WTC11 (cell line): ENCODE results near the gene OSBPL10. TPM values are rescaled to one million over a fixed set of nuclear protein-coding genes. Genes with fewer than 3 reads are reported as not detected.
"Not testable (repeated sequence)": the region's sequence is repeated elsewhere in the genome, so short reads cannot be mapped to it uniquely, and the experiment has no call there.

ENCODE experiments used
- ATAC-seq: fragments of 200-7000 bp; cut with Tn5 transposase; 2 replicates; pipeline ENCODE4 v1.10.0; 2021; ENCODE audit warnings: mild to moderate bottlenecking, moderate library complexity
- CTCF ChIA-PET: fragments of 300-600 bp; sonication (Branson Sonifier 250); formaldehyde crosslinking; loops from one replicate; lab custom pipeline; 2021; ENCODE audit warnings: antibody characterized with exemption; lab: Charles Lee
- POLR2A ChIA-PET: fragments of 350-600 bp; sonication (Branson Sonifier 250); formaldehyde crosslinking; loops from one replicate; lab custom pipeline; 2021; ENCODE audit warnings: antibody characterized with exemption; lab: Charles Lee
- DNase-seq: peaks from one replicate; pipeline ENCODE4 v3.0.0; 2021; ENCODE audit warnings: low spot score
- H3K27ac Mint-ChIP-seq: 2 replicates; pipeline ENCODE4 v1.8.0; 2021; ENCODE audit warnings: mixed read lengths
- H3K27me3 Mint-ChIP-seq: 2 replicates; pipeline ENCODE4 v1.8.0; 2021; ENCODE audit warnings: low read depth, mild to moderate bottlenecking, moderate library complexity, mixed read lengths
- H3K36me3 Mint-ChIP-seq: 2 replicates; pipeline ENCODE4 v1.8.0; 2021; ENCODE audit warnings: mixed read lengths
- H3K4me1 Mint-ChIP-seq: 2 replicates; pipeline ENCODE4 v1.8.0; 2022; ENCODE audit warnings: mixed read lengths
- H3K4me3 Mint-ChIP-seq: 2 replicates; pipeline ENCODE4 v1.8.0; 2021; ENCODE audit warnings: mild to moderate bottlenecking, moderate library complexity, mixed read lengths
- H3K9me3 Mint-ChIP-seq: 2 replicates; pipeline ENCODE4 v1.8.0; 2021; ENCODE audit warnings: mixed read lengths
- ATF1 ChIP-seq: sonication (generic); formaldehyde crosslinking; IDR thresholded peaks from 2 replicates; pipeline ENCODE4 v1.8.1; 2023; ENCODE audit warnings: mild to moderate bottlenecking, moderate library complexity, missing genetic modification reagents
- CBFB ChIP-seq: sonication (generic); formaldehyde crosslinking; IDR thresholded peaks from 2 replicates; pipeline ENCODE4 v1.8.1; 2022; ENCODE audit warnings: mild to moderate bottlenecking, low read depth, missing genetic modification reagents
- CREB1 ChIP-seq: sonication (generic); formaldehyde crosslinking; IDR thresholded peaks from 2 replicates; pipeline ENCODE4 v1.8.0; 2023; ENCODE audit warnings: mild to moderate bottlenecking, missing genetic modification reagents
- E2F4 ChIP-seq: sonication (generic); formaldehyde crosslinking; IDR thresholded peaks from 2 replicates; pipeline ENCODE4 v1.8.1; 2022; ENCODE audit warnings: low read depth, mild to moderate bottlenecking, moderate library complexity, missing genetic modification reagents, borderline replicate concordance
- ESRRA ChIP-seq: sonication (generic); formaldehyde crosslinking; IDR thresholded peaks from 2 replicates; pipeline ENCODE4 v1.8.1; 2022; ENCODE audit warnings: mild to moderate bottlenecking, missing genetic modification reagents, borderline replicate concordance
- FOXP1 ChIP-seq: sonication (generic); formaldehyde crosslinking; IDR thresholded peaks from 2 replicates; pipeline ENCODE4 v1.8.0; 2022; ENCODE audit warnings: missing genetic modification reagents, mild to moderate bottlenecking, moderate library complexity, borderline replicate concordance
- GRHL2 ChIP-seq: fragments of 250-450 bp; sonication (Bioruptor Pico); IDR thresholded peaks from 2 replicates; pipeline ENCODE4 v1.8.0; 2022; ENCODE audit warnings: mild to moderate bottlenecking, moderate library complexity; ENCODE audit not compliant: insufficient replicate concordance, severe bottlenecking
- GTF2I ChIP-seq: fragments of 250-450 bp; sonication (Bioruptor Pico); conservative IDR thresholded peaks from 2 replicates; pipeline ENCODE4 v1.4.0; 2021; ENCODE audit warnings: mild to moderate bottlenecking
- HMGA2 ChIP-seq: fragments of 250-450 bp; sonication (Bioruptor Pico); IDR thresholded peaks from 2 replicates; pipeline ENCODE4 v1.4.0; 2021; ENCODE audit warnings: mild to moderate bottlenecking, moderate library complexity
- HMGXB4 ChIP-seq: sonication (generic); formaldehyde crosslinking; IDR thresholded peaks from 2 replicates; pipeline ENCODE4 v1.8.1; 2023; ENCODE audit warnings: mild to moderate bottlenecking, moderate library complexity, missing genetic modification reagents
- IRF2 ChIP-seq: sonication (generic); formaldehyde crosslinking; IDR thresholded peaks from 2 replicates; pipeline ENCODE4 v1.8.0; 2022; ENCODE audit warnings: low read depth, missing genetic modification reagents, borderline replicate concordance
- MXD4 ChIP-seq: fragments of 250-450 bp; sonication (Bioruptor Pico); IDR thresholded peaks from 2 replicates; pipeline ENCODE4 v1.8.0; 2021; ENCODE audit warnings: mild to moderate bottlenecking, moderate library complexity, borderline replicate concordance
- MYBL2 ChIP-seq: sonication (generic); formaldehyde crosslinking; IDR thresholded peaks from 2 replicates; pipeline ENCODE4 v1.8.1; 2023; ENCODE audit warnings: mild to moderate bottlenecking, moderate library complexity, missing genetic modification reagents
- RORB ChIP-seq: fragments of 250-450 bp; sonication (Bioruptor Pico); IDR thresholded peaks from 2 replicates; pipeline ENCODE4 v1.9.0; 2021; ENCODE audit warnings: mild to moderate bottlenecking
- SMAD3 ChIP-seq: sonication (generic); formaldehyde crosslinking; IDR thresholded peaks from 2 replicates; pipeline ENCODE4 v1.8.0; 2022; ENCODE audit warnings: missing genetic modification reagents, mild to moderate bottlenecking, borderline replicate concordance
- SOX15 ChIP-seq: fragments of 250-450 bp; sonication (Bioruptor Pico); IDR thresholded peaks from 2 replicates; pipeline ENCODE4 v1.9.0; 2021; ENCODE audit warnings: mild to moderate bottlenecking
- USF2 ChIP-seq: sonication (generic); formaldehyde crosslinking; IDR thresholded peaks from 2 replicates; pipeline ENCODE4 v1.8.1; 2023; ENCODE audit warnings: mild to moderate bottlenecking, missing genetic modification reagents, moderate library complexity
- ZNF138 ChIP-seq: sonication (generic); formaldehyde crosslinking; conservative IDR thresholded peaks from 2 replicates; pipeline ENCODE4 v1.8.1; 2022; ENCODE audit warnings: mild to moderate bottlenecking, moderate library complexity, missing genetic modification reagents
- ZNF416 ChIP-seq: fragments of 250-450 bp; sonication (Bioruptor Pico); IDR thresholded peaks from 2 replicates; pipeline ENCODE4 v1.9.0; 2021; ENCODE audit warnings: mild to moderate bottlenecking, inconsistent platforms
- ZSCAN18 ChIP-seq: fragments of 250-450 bp; sonication (Bioruptor Pico); IDR thresholded peaks from 2 replicates; pipeline ENCODE4 v2.1.2; 2022; ENCODE audit warnings: mild to moderate bottlenecking, moderate library complexity
- total RNA-seq: library from RNA; stranded (reverse); gene quantifications from 3 replicates; pipeline ENCODE4 v1.2.3, GENCODE V29; 2021

OSBPL10 gene
- total RNA-seq, 1 experiment from 2014 or later: 84.1 TPM

- ATAC-seq: no peak
- DNase-seq: no peak
- ChIA-PET POLR2A (interaction anchor here (0.8 kb wide), 1 partner anchor 24 kb away, joined by 3 read pairs; no protein-coding TSS in a partner anchor), CTCF (no interaction called here)
- Mint-ChIP-seq H3K4me3 (no peak overlapping the region), H3K9me3 (no peaks in the 10 kb centered on the region), H3K36me3 (peaks cover 17% of the 10 kb centered on the region), H3K27ac (no peak overlapping the region), H3K27me3 (no peaks in the 10 kb centered on the region), H3K4me1 (peaks cover 21% of the 10 kb centered on the region)
- no peak for TF ChIP-seq USF2 (CRISPR knock-in tag)
- TF ChIP-seq ZNF416 (CRISPR knock-in tag): no peak
- TF ChIP-seq FOXP1: no peak
- TF ChIP-seq E2F4 (CRISPR knock-in tag): no peak
- TF ChIP-seq GRHL2: no peak
- TF ChIP-seq HMGXB4: no peak
- no peak for TF ChIP-seq HMGA2 (CRISPR knock-in tag)
- no peak for TF ChIP-seq MYBL2 (CRISPR knock-in tag)
- TF ChIP-seq ESRRA (CRISPR knock-in tag): no peak
- TF ChIP-seq SOX15 (CRISPR knock-in tag): no peak
- no peak for TF ChIP-seq GTF2I
- no peak for TF ChIP-seq ZNF138 (CRISPR knock-in tag)
These were observed 119.2 kb downstream of the OSBPL10 start for GRCh38 chr3:31861826-31862225.

- peaks cover 17% of the 10 kb centered on the region for H3K36me3 Mint-ChIP-seq
- H3K27ac Mint-ChIP-seq, DNase-seq, H3K27me3 Mint-ChIP-seq, ATAC-seq, H3K9me3 Mint-ChIP-seq, CTCF ChIA-PET, H3K4me3 Mint-ChIP-seq, POLR2A ChIA-PET: not testable (repeated sequence)
- H3K4me1 Mint-ChIP-seq: peaks cover 13% of the 10 kb centered on the region
These were observed 120.4 kb downstream of the OSBPL10 start for GRCh38 chr3:31860642-31861041.

- Mint-ChIP-seq H3K36me3 (peaks cover 15% of the 10 kb centered on the region), H3K4me1 (peaks cover 10% of the 10 kb centered on the region), H3K9me3 (no peaks in the 10 kb centered on the region), H3K4me3 (no peak overlapping the region), H3K27ac (no peak overlapping the region), H3K27me3 (no peaks in the 10 kb centered on the region)
- POLR2A ChIA-PET: no interaction called here
- no peak for ATAC-seq
- no peak for DNase-seq
- CTCF ChIA-PET: no interaction called here
- TF ChIP-seq RORB (CRISPR knock-in tag) (no peak), ATF1 (CRISPR knock-in tag) (no peak), ZSCAN18 (CRISPR knock-in tag) (no peak), GRHL2 (no peak), IRF2 (CRISPR knock-in tag) (no peak), MXD4 (CRISPR knock-in tag) (no peak), CREB1 (no peak), SMAD3 (no peak), CBFB (CRISPR knock-in tag) (no peak), GTF2I (no peak)
- TF ChIP-seq, all 79 proteins: peak for 0
These were observed 121.8 kb downstream of the OSBPL10 start for GRCh38 chr3:31859245-31859644.
